NT2/D1 (cell line): ENCODE measurements around the gene PTPRN2.
A peak's percentile ranks its signal among the peaks of the same experiment; 100 is the strongest.

Source experiments
- DNase-seq: peaks from one replicate; pipeline ENCODE4 v3.0.0-alpha.2; 2011; ENCODE audit warnings: low read depth, low spot score
- H3K27me3 ChIP-seq: 2 replicates; pipeline ENCODE4 v1.6.0; 2011; ENCODE audit warnings: mild to moderate bottlenecking; ENCODE audit not compliant: insufficient read length, insufficient read depth
- H3K36me3 ChIP-seq: 2 replicates; pipeline ENCODE4 v1.6.1; 2011; ENCODE audit warnings: mild to moderate bottlenecking, low read length, mixed read lengths; ENCODE audit not compliant: insufficient read depth, insufficient read length
- H3K4me1 ChIP-seq: 2 replicates; pipeline ENCODE4 v1.5.1; 2011; ENCODE audit not compliant: insufficient read depth, insufficient read length
- H3K4me3 ChIP-seq: 2 replicates; pipeline ENCODE4 v1.5.1; 2011; ENCODE audit warnings: low read depth; ENCODE audit not compliant: insufficient read length
- H3K9ac ChIP-seq: 2 replicates; pipeline ENCODE4 v1.6.0; 2011; ENCODE audit warnings: low read depth; ENCODE audit not compliant: insufficient read length
- H3K9me3 ChIP-seq: 2 replicates; pipeline ENCODE4 v1.5.1; 2011; ENCODE audit warnings: mild to moderate bottlenecking, low read length; ENCODE audit not compliant: insufficient read depth
- SUZ12 ChIP-seq: IDR thresholded peaks from 2 replicates; pipeline ENCODE4 v1.6.1; 2011; ENCODE audit not compliant: insufficient read length, insufficient read depth; ENCODE audit errors: extremely low read depth
- YY1 ChIP-seq: IDR thresholded peaks from 2 replicates; pipeline ENCODE4 v1.6.1; 2011; ENCODE audit not compliant: insufficient read length, insufficient read depth
- ZNF274 ChIP-seq: IDR thresholded peaks from 2 replicates; pipeline ENCODE4 v1.6.1; 2011; ENCODE audit warnings: mild to moderate bottlenecking, low read depth, low read length

PTPRN2 gene

GRCh38 chr7:157795643-157796042, 792.0 kb downstream of the PTPRN2 start:
- H3K9ac ChIP-seq = no peak overlapping the region
- no peak for TF ChIP-seq ZNF274
- no peak for TF ChIP-seq SUZ12
- no peak for TF ChIP-seq YY1
- no peaks in the 10 kb centered on the region for H3K36me3 ChIP-seq
- H3K9me3 ChIP-seq = no peaks in the 10 kb centered on the region
- peaks cover 6% of the 10 kb centered on the region for H3K4me1 ChIP-seq
- no peaks in the 10 kb centered on the region for H3K27me3 ChIP-seq
- H3K4me3 ChIP-seq = no peak overlapping the region
- DNase-seq = no peak

DNA sequence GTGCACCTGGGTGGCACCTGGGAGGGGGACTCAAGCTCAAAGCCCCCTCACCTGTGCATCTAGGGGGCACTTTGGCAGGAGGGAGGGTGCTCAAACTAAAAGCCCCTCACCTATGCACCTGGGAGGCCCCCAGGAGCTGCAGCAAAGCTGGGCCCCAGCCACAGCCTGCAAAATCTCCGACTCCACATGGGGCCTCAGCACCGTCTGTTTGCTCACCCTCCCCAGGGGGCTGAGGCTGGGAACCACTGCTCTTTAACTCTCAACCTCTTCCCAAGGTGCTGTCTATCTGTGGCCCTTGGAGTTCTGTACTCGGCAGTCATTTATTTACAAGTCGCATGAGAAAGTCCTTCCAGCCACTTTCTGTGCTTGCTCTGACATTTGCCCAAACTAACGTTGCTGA, 792.4 kb downstream of the PTPRN2 start:
- TF ChIP-seq YY1 = no peak
- no peak for TF ChIP-seq SUZ12
- no peak for TF ChIP-seq ZNF274
- H3K4me3 ChIP-seq = no peak overlapping the region
- no peak for DNase-seq
- no peaks in the 10 kb centered on the region for H3K36me3 ChIP-seq
- H3K9ac ChIP-seq = no peak overlapping the region
- peaks cover 6% of the 10 kb centered on the region for H3K4me1 ChIP-seq
- no peaks in the 10 kb centered on the region for H3K9me3 ChIP-seq
- no peaks in the 10 kb centered on the region for H3K27me3 ChIP-seq

GRCh38 chr7:157794746-157795065, 792.9 kb downstream of the PTPRN2 start:
- Histone ChIP-seq H3K9me3 (no peaks in the 10 kb centered on the region), H3K27me3 (no peaks in the 10 kb centered on the region), H3K9ac (no peak overlapping the region), H3K4me3 (no peak overlapping the region), H3K36me3 (no peaks in the 10 kb centered on the region), H3K4me1 (peaks cover 6% of the 10 kb centered on the region)
- TF ChIP-seq SUZ12 = no peak
- no peak for TF ChIP-seq ZNF274
- no peak for TF ChIP-seq YY1
- peak; percentile 25 for DNase-seq

GRCh38 chr7:157793973-157794745, 793.5 kb downstream of the PTPRN2 start:
- H3K4me3 ChIP-seq = no peak overlapping the region
- no peak for TF ChIP-seq ZNF274
- TF ChIP-seq YY1 = no peak
- H3K9ac ChIP-seq = no peak overlapping the region
- no peaks in the 10 kb centered on the region for H3K9me3 ChIP-seq
- no peaks in the 10 kb centered on the region for H3K27me3 ChIP-seq
- peaks cover 6% of the 10 kb centered on the region for H3K4me1 ChIP-seq
- DNase-seq = no peak
- no peaks in the 10 kb centered on the region for H3K36me3 ChIP-seq

- TF ChIP-seq YY1 (no peak), ZNF274 (no peak), SUZ12 (no peak)
- H3K4me3 ChIP-seq = no peak overlapping the region
- no peaks in the 10 kb centered on the region for H3K9me3 ChIP-seq
- no peaks in the 10 kb centered on the region for H3K27me3 ChIP-seq
- no peaks in the 10 kb centered on the region for H3K36me3 ChIP-seq
- no peak overlapping the region for H3K9ac ChIP-seq
- H3K4me1 ChIP-seq = peaks cover 6% of the 10 kb centered on the region
- DNase-seq = no peak
Measured at GRCh38 chr7:157793087-157793353, 794.6 kb downstream of the PTPRN2 start.

- Histone ChIP-seq H3K4me1 (peaks cover 6% of the 10 kb centered on the region), H3K9ac (no peak overlapping the region), H3K36me3 (no peaks in the 10 kb centered on the region), H3K4me3 (no peak overlapping the region), H3K9me3 (no peaks in the 10 kb centered on the region), H3K27me3 (no peaks in the 10 kb centered on the region)
- no peak for TF ChIP-seq SUZ12
- TF ChIP-seq YY1 = no peak
- no peak for TF ChIP-seq ZNF274
- DNase-seq = no peak
Measured at GRCh38 chr7:157792241-157793086, 795.2 kb downstream of the PTPRN2 start.

DNA sequence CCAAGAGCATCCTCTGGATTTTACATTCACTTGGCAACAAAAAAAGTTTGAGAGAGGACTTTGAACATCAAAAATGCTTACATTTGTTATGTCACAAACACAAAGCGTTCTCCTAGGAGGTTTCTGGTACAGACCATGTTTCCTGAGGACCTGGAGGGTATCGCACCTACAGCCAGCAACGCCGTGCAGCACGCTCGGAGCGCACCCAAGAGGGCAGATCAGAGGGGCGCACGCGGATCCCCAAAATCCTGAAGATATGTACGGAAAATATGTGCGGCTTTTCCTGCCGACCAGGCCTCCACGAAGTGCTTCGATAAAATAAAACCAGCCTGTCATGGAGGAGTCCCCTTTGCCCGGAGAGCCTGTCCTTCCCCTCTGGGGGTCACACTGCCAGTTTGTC, 796.0 kb downstream of the PTPRN2 start:
- Histone ChIP-seq H3K27me3 (no peaks in the 10 kb centered on the region), H3K9me3 (no peaks in the 10 kb centered on the region), H3K4me1 (peaks cover 6% of the 10 kb centered on the region), H3K4me3 (no peak overlapping the region), H3K9ac (no peak overlapping the region), H3K36me3 (no peaks in the 10 kb centered on the region)
- DNase-seq = no peak
- TF ChIP-seq ZNF274 (no peak), SUZ12 (no peak), YY1 (no peak)
